ENCODE results near the gene FAM53B. TPM values are rescaled to one million over a fixed set of nuclear protein-coding genes. Genes with fewer than 3 reads are reported as not detected.

FAM53B gene
- total and polyA plus RNA-seq, 7 donors: 9.6 to 36.6 (median 34.2) TPM

GRCh38 chr10:124649214-124649613 lies 95.0 kb downstream of the FAM53B start:
- peak; percentile 83 for DNase-seq
- H3K27ac ChIP-seq: peak overlapping the region; percentile 58 to 85 (median 78)
- no peaks in the 10 kb centered on the region for H3K9me3 ChIP-seq
- WGBS, 2 donors: 52 to 69% methylated on average over 5 of the region's 5 CpGs
- peaks cover 0 to 71% (median 62%) of the 10 kb centered on the region in 4 donors for H3K4me1 ChIP-seq
- H3K36me3 ChIP-seq: no peaks in the 10 kb centered on the region
- intact Hi-C loops (cut with DNase I): loop anchor here (5.0 kb wide), 1 partner anchor 38 kb away; no protein-coding TSS in a partner anchor
- TF ChIP-seq EP300 (IDR thresholded peaks at IDR 0.05): no peak
- TF ChIP-seq CTCF (IDR thresholded peaks at IDR 0.05): no peak
- peak in 1 of 4 donors; percentile 25 for TF ChIP-seq POLR2AphosphoS5 (IDR thresholded peaks at IDR 0.05)
- H3K4me3 ChIP-seq: no peak overlapping the region
- no peaks in the 10 kb centered on the region for H3K27me3 ChIP-seq

- Histone ChIP-seq H3K9me3 (no peaks in the 10 kb centered on the region), H3K27me3 (no peaks in the 10 kb centered on the region), H3K4me1 (peaks cover 0 to 74% (median 61%) of the 10 kb centered on the region in 4 donors), H3K27ac (peak overlapping the region; percentile 58 to 85 (median 78)), H3K36me3 (no peaks in the 10 kb centered on the region), H3K4me3 (no peak overlapping the region)
- no peak for TF ChIP-seq POLR2A (IDR thresholded peaks at IDR 0.05)
- TF ChIP-seq POLR2AphosphoS5 (IDR thresholded peaks at IDR 0.05): peak in 3 of 4 donors; percentile 40 to 47 (median 40)
- TF ChIP-seq CTCF (IDR thresholded peaks at IDR 0.05): no peak
- TF ChIP-seq EP300 (IDR thresholded peaks at IDR 0.05): no peak
- 38 to 75% methylated on average over 9 of the region's 9 CpGs for WGBS, 2 donors
- intact Hi-C loops (cut with DNase I): loop anchor here (5.0 kb wide), 1 partner anchor 39 kb away; no protein-coding TSS in a partner anchor
- DNase-seq: peak; percentile 91
These were observed 95.4 kb downstream of the FAM53B start for GRCh38 chr10:124648738-124649137.

GRCh38 chr10:124648131-124648475 lies 96.1 kb downstream of the FAM53B start:
- intact Hi-C loops (cut with DNase I): loop anchor here (5.0 kb wide), 1 partner anchor 39 kb away; no protein-coding TSS in a partner anchor

GRCh38 chr10:124647421-124648130 lies 96.6 kb downstream of the FAM53B start:
- no peak overlapping the region for H3K4me3 ChIP-seq
- no peak for TF ChIP-seq POLR2A (IDR thresholded peaks at IDR 0.05)
- no peak for TF ChIP-seq CTCF (IDR thresholded peaks at IDR 0.05)
- peak in 1 of 4 donors; percentile 36 for TF ChIP-seq POLR2AphosphoS5 (IDR thresholded peaks at IDR 0.05)
- TF ChIP-seq EP300 (IDR thresholded peaks at IDR 0.05): no peak
- peak overlapping the region; percentile 58 to 85 (median 78) for H3K27ac ChIP-seq
- no peaks in the 10 kb centered on the region for H3K9me3 ChIP-seq
- H3K36me3 ChIP-seq: no peaks in the 10 kb centered on the region
- peaks cover 0 to 78% (median 59%) of the 10 kb centered on the region in 4 donors for H3K4me1 ChIP-seq
- WGBS, 2 donors: 53 to 58% methylated on average over 9 of the region's 9 CpGs
- intact Hi-C loops (cut with DNase I): loop anchor here (5.0 kb wide), 1 partner anchor 40 kb away; no protein-coding TSS in a partner anchor
- H3K27me3 ChIP-seq: no peaks in the 10 kb centered on the region
- DNase-seq: peak; percentile 82

More at GRCh38 chr10:124648131-124648475, 96.1 kb downstream of the FAM53B start:
- Histone ChIP-seq H3K36me3 (no peaks in the 10 kb centered on the region), H3K27me3 (no peaks in the 10 kb centered on the region), H3K9me3 (no peaks in the 10 kb centered on the region), H3K27ac (peak overlapping the region; percentile 58 to 85 (median 78)), H3K4me1 (peaks cover 0 to 73% (median 60%) of the 10 kb centered on the region in 4 donors), H3K4me3 (no peak overlapping the region)
- DNase-seq: no peak
- WGBS, 2 donors: 53 to 69% methylated on average over 7 of the region's 7 CpGs
- no peak for TF ChIP-seq POLR2A (IDR thresholded peaks at IDR 0.05)
- no peak for TF ChIP-seq EP300 (IDR thresholded peaks at IDR 0.05)
